ENCODE results near the gene B4GAT1.
"Not testable (repeated sequence)": the region's sequence is repeated elsewhere in the genome, so short reads cannot be mapped to it uniquely, and the experiment has no call there.

Gene B4GAT1

GRCh38 chr11:66347425-66348276 lies at the start of gene B4GAT1:
Gene B4GAT1 (minus strand): TSS chr11:66347629. CDS start chr11:66347545, 84 bp downstream.
- peak; percentile 84 for DNase-seq (ENCODE audit: low spot score)

GRCh38 chr11:66393954-66394353 lies 46.5 kb upstream of the B4GAT1 start:
- no peak for DNase-seq (ENCODE audit: low spot score)

GRCh38 chr11:66391322-66391721 lies 43.9 kb upstream of the B4GAT1 start:
- no peak for DNase-seq (ENCODE audit: low spot score)

GRCh38 chr11:66388780-66389386 lies 41.5 kb upstream of the B4GAT1 start:
- DNase-seq (ENCODE audit: low spot score), result peak; percentile 49

- DNase-seq (ENCODE audit: low spot score), result peak; percentile 81
Measured at GRCh38 chr11:66386171-66387069, 39.0 kb upstream of the B4GAT1 start.

GRCh38 chr11:66384316-66384715 lies 36.9 kb upstream of the B4GAT1 start:
- DNase-seq (ENCODE audit: low spot score), result not testable (repeated sequence)

GRCh38 chr11:66380264-66380663 lies 32.8 kb upstream of the B4GAT1 start:
- peak; percentile 22 for DNase-seq (ENCODE audit: low spot score)

- not testable (repeated sequence) for DNase-seq (ENCODE audit: low spot score)
Measured at GRCh38 chr11:66373690-66374287, 26.4 kb upstream of the B4GAT1 start.

GRCh38 chr11:66373265-66373664 lies 25.8 kb upstream of the B4GAT1 start:
- no peak for DNase-seq (ENCODE audit: low spot score)

- DNase-seq (ENCODE audit: low spot score), result peak; percentile 45
Measured at GRCh38 chr11:66371627-66372415, 24.4 kb upstream of the B4GAT1 start, which contains the start of gene SLC29A2. Gene SLC29A2 (minus strand): TSS chr11:66371760. CDS start chr11:66371591, 169 bp downstream.

GRCh38 chr11:66369073-66369894 lies 21.9 kb upstream of the B4GAT1 start:
- no peak for DNase-seq (ENCODE audit: low spot score)

GRCh38 chr11:66368484-66368883 lies 21.1 kb upstream of the B4GAT1 start:
- DNase-seq (ENCODE audit: low spot score), result no peak

GRCh38 chr11:66367561-66368312 lies 20.3 kb upstream of the B4GAT1 start:
- no peak for DNase-seq (ENCODE audit: low spot score)

GRCh38 chr11:66366844-66367477 lies 19.5 kb upstream of the B4GAT1 start:
- DNase-seq (ENCODE audit: low spot score), result no peak

- no peak for DNase-seq (ENCODE audit: low spot score)
Measured at GRCh38 chr11:66365711-66366619, 18.5 kb upstream of the B4GAT1 start.

GRCh38 chr11:66365166-66365565 lies 17.7 kb upstream of the B4GAT1 start:
- DNase-seq (ENCODE audit: low spot score), result no peak

- DNase-seq (ENCODE audit: low spot score), result no peak
Measured at GRCh38 chr11:66363805-66364535, 16.5 kb upstream of the B4GAT1 start.
